Measurements from ENCODE around the gene RETREG1. TPM values are rescaled to one million over a fixed set of nuclear protein-coding genes. Genes with fewer than 3 reads are reported as not detected.
A peak's percentile ranks its signal among the peaks of the same experiment; 100 is the strongest.

Gene RETREG1
- total RNA-seq, 1 donor from 2014 or later = 160 TPM

GRCh38 chr5:16524286-16524685, 92.5 kb downstream of the RETREG1 start:
- DNase-seq = peak; percentile 40

- DNase-seq = no peak
These were observed 95.0 kb downstream of the RETREG1 start for GRCh38 chr5:16521521-16522483.

GRCh38 chr5:16520841-16521240, 96.0 kb downstream of the RETREG1 start:
- no peak for DNase-seq

- DNase-seq = no peak
These were observed 97.4 kb downstream of the RETREG1 start for GRCh38 chr5:16519435-16519834.

- DNase-seq = no peak
These were observed 98.2 kb downstream of the RETREG1 start for GRCh38 chr5:16518606-16519005.

- no peak for DNase-seq
These were observed 101.3 kb downstream of the RETREG1 start for GRCh38 chr5:16515532-16515931.

GRCh38 chr5:16510098-16510497, 106.7 kb downstream of the RETREG1 start:
- DNase-seq = no peak

GRCh38 chr5:16508730-16509531, 107.9 kb downstream of the RETREG1 start:
- peak; percentile 51 for DNase-seq

GRCh38 chr5:16507716-16508115, 109.1 kb downstream of the RETREG1 start:
- DNase-seq = no peak

- no peak for DNase-seq
These were observed 110.9 kb downstream of the RETREG1 start for GRCh38 chr5:16505904-16506303.

GRCh38 chr5:16505140-16505891, 111.5 kb downstream of the RETREG1 start:
- DNase-seq = no peak

GRCh38 chr5:16504571-16504970, 112.2 kb downstream of the RETREG1 start:
- no peak for DNase-seq

GRCh38 chr5:16502866-16503265, 113.9 kb downstream of the RETREG1 start:
- DNase-seq = no peak

GRCh38 chr5:16500024-16500423, 116.8 kb downstream of the RETREG1 start:
- no peak for DNase-seq

GRCh38 chr5:16497546-16497945, 119.3 kb downstream of the RETREG1 start:
- DNase-seq = no peak

- peak; percentile 30 for DNase-seq
These were observed 123.5 kb downstream of the RETREG1 start for GRCh38 chr5:16493261-16493660.

GRCh38 chr5:16492398-16493140, 124.2 kb downstream of the RETREG1 start:
- DNase-seq = peak; percentile 89

GRCh38 chr5:16490911-16491310, 125.9 kb downstream of the RETREG1 start:
- no peak for DNase-seq

- DNase-seq = peak; percentile 87
These were observed 127.4 kb downstream of the RETREG1 start for GRCh38 chr5:16489322-16489791.

GRCh38 chr5:16487456-16487855, 129.3 kb downstream of the RETREG1 start:
- DNase-seq = no peak

- DNase-seq = no peak
These were observed 130.1 kb downstream of the RETREG1 start for GRCh38 chr5:16486711-16487111.
